ENCODE measurements around the gene MED16.

MED16 gene

DNA sequence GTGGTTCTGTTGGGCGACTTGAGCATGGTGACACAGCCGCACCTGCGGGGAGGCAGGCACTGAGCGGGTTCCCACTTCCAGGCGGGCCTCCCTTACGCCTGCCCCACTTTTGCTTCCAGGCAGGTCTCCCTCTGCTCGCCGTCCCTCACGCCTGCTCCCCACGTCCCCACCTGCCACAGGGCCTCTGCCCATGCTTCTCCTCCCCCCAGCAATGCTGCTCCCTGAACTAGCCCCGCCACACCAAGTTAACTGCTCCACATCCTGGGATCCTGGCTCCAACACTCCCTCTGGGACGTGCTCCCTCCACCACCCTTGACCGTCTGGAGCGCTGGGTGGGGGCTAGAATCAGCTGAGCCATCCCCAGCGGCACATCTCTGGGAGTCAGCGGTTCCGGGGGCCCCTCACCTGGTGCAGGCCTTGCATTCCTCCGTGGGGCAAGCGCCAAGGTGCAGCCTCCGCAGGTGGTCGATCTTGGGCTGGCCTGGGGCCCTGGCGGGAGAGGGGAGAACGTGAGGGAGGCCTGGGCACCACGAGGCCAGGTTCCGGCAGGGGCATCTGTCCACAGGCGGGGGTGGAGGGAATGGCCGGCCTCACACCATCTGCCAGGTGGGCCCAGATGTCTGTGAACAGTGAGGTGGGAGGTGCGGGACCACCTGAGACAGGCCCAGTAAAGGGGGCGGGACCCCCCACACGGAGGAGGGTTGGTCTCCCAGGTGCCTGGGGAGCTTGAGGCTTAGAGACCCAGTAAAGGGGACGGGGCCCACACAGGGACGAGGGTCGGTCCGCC is 24.3 kb downstream of the MED16 start:
- no peaks in the 10 kb centered on the region for H3K9me2 ChIP-seq (replicated peaks; ENCODE audit: insufficient read depth, low read length)
- H2AFZ ChIP-seq (ENCODE audit: low read depth, low read length, severe bottlenecking), result no peak overlapping the region
- H3K27ac ChIP-seq (ENCODE audit: low read depth, low read length), result no peak overlapping the region
- no peak for TF ChIP-seq CTCF (IDR thresholded peaks at IDR 0.05; ENCODE audit: insufficient read depth, low read length, poor library complexity, severe bottlenecking)
- no peak for TF ChIP-seq EZH2phosphoT487 (conservative IDR thresholded peaks at IDR 0.05; ENCODE audit: low read length)
- H3K36me3 ChIP-seq (ENCODE audit: low read length), result no peaks in the 10 kb centered on the region
- no peaks in the 10 kb centered on the region for H4K20me1 ChIP-seq (ENCODE audit: low read depth, low read length)
- H3K9me3 ChIP-seq (ENCODE audit: insufficient read depth, low read length), result no peaks in the 10 kb centered on the region
- no peaks in the 10 kb centered on the region for H3F3A ChIP-seq (ENCODE audit: insufficient read depth)
- no peak overlapping the region for H3K4me2 ChIP-seq (ENCODE audit: low read depth, low read length, poor library complexity, severe bottlenecking)
- no peak overlapping the region for H3K4me3 ChIP-seq (ENCODE audit: insufficient read depth, low read length, poor library complexity, severe bottlenecking)
- H3K9ac ChIP-seq (ENCODE audit: low read length), result no peak overlapping the region
- H3K79me2 ChIP-seq (ENCODE audit: insufficient read depth, low read length), result no peaks in the 10 kb centered on the region
- no peaks in the 10 kb centered on the region for H3K27me3 ChIP-seq (ENCODE audit: low read length)

DNA sequence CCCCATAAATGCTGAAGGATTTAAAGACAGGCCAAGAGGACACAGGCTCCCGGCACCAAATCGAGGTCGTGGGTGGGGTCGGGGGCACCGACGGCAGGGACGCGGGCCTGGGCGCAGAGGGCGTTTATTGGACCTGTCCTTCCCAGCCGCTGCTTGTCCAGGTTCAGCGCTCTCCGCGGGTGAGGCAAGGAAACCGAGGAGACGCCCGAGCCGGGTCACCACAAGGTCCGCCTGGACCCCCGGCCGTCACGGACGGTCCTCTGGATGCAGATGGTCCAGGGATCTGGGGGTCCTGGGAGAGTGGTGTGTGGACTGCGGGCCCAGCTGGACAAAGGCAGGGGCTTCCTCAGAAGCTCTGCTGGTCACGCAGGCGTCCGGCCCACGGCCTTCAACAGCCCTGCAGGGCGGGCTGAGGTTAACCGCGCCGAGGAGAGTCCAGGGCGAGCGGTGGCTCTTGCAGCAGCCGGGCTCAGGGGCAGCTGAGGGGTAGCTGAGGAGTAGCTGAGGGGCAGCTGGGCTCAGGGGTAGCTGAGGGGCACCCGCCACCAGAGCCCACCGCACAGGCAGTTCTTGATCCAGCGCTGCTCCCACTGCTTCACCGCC is 25.0 kb downstream of the MED16 start:
- Histone ChIP-seq H3F3A (ENCODE audit: insufficient read depth) (no peaks in the 10 kb centered on the region), H3K27me3 (ENCODE audit: low read length) (no peaks in the 10 kb centered on the region), H3K9me2 (replicated peaks; ENCODE audit: insufficient read depth, low read length) (no peaks in the 10 kb centered on the region), H3K4me2 (ENCODE audit: low read depth, low read length, poor library complexity, severe bottlenecking) (no peak overlapping the region), H3K4me3 (ENCODE audit: insufficient read depth, low read length, poor library complexity, severe bottlenecking) (no peak overlapping the region), H3K9ac (ENCODE audit: low read length) (no peak overlapping the region), H3K79me2 (ENCODE audit: insufficient read depth, low read length) (no peaks in the 10 kb centered on the region), H3K9me3 (ENCODE audit: insufficient read depth, low read length) (no peaks in the 10 kb centered on the region), H2AFZ (ENCODE audit: low read depth, low read length, severe bottlenecking) (no peak overlapping the region), H3K27ac (ENCODE audit: low read depth, low read length) (no peak overlapping the region), H3K36me3 (ENCODE audit: low read length) (no peaks in the 10 kb centered on the region), H4K20me1 (ENCODE audit: low read depth, low read length) (no peaks in the 10 kb centered on the region)
- TF ChIP-seq EZH2phosphoT487 (conservative IDR thresholded peaks at IDR 0.05; ENCODE audit: low read length) (no peak), CTCF (IDR thresholded peaks at IDR 0.05; ENCODE audit: insufficient read depth, low read length, poor library complexity, severe bottlenecking) (no peak)

GRCh38 chr19:867301-867793 is 25.6 kb downstream of the MED16 start:
- Histone ChIP-seq H2AFZ (ENCODE audit: low read depth, low read length, severe bottlenecking) (no peak overlapping the region), H3K4me3 (ENCODE audit: insufficient read depth, low read length, poor library complexity, severe bottlenecking) (no peak overlapping the region), H4K20me1 (ENCODE audit: low read depth, low read length) (no peaks in the 10 kb centered on the region), H3K9ac (ENCODE audit: low read length) (no peak overlapping the region), H3K27ac (ENCODE audit: low read depth, low read length) (no peak overlapping the region), H3K36me3 (ENCODE audit: low read length) (no peaks in the 10 kb centered on the region), H3K79me2 (ENCODE audit: insufficient read depth, low read length) (no peaks in the 10 kb centered on the region), H3K9me2 (replicated peaks; ENCODE audit: insufficient read depth, low read length) (no peaks in the 10 kb centered on the region), H3K9me3 (ENCODE audit: insufficient read depth, low read length) (no peaks in the 10 kb centered on the region), H3F3A (ENCODE audit: insufficient read depth) (no peaks in the 10 kb centered on the region), H3K4me2 (ENCODE audit: low read depth, low read length, poor library complexity, severe bottlenecking) (no peak overlapping the region), H3K27me3 (ENCODE audit: low read length) (no peaks in the 10 kb centered on the region)
- TF ChIP-seq CTCF (IDR thresholded peaks at IDR 0.05; ENCODE audit: insufficient read depth, low read length, poor library complexity, severe bottlenecking) (no peak), EZH2phosphoT487 (conservative IDR thresholded peaks at IDR 0.05; ENCODE audit: low read length) (no peak)
